Measurements from ENCODE around the gene SMPD4.
"Not testable (repeated sequence)": the region's sequence is repeated elsewhere in the genome, so short reads cannot be mapped to it uniquely, and the experiment has no call there.

GRCh38 chr2:130187859-130188792, 6.7 kb upstream of the SMPD4 start:
- not testable (repeated sequence) for TF ChIP-seq YY1 (IDR thresholded peaks at IDR 0.05; ENCODE audit: insufficient read depth, insufficient replicate concordance, low read depth, low read length); KDM1A (CRISPR knock-in tag; IDR thresholded peaks at IDR 0.05); RERE (CRISPR knock-in tag; IDR thresholded peaks at IDR 0.05; ENCODE audit: low read depth); BRD4 (CRISPR knock-in tag; IDR thresholded peaks at IDR 0.05); FOXM1 (CRISPR knock-in tag; IDR thresholded peaks at IDR 0.05); POLR2AphosphoS5 (IDR thresholded peaks at IDR 0.05; ENCODE audit: low read depth, low read length); TFAP4 (IDR thresholded peaks at IDR 0.05; ENCODE audit: borderline replicate concordance, low read depth); CTCF (CRISPR knock-in tag; IDR thresholded peaks at IDR 0.05); TOE1 (CRISPR knock-in tag; IDR thresholded peaks at IDR 0.05); ZNF446 (CRISPR knock-in tag; IDR thresholded peaks at IDR 0.05); JUNB (CRISPR knock-in tag; IDR thresholded peaks at IDR 0.05; ENCODE audit: borderline replicate concordance); MYC (CRISPR knock-in tag; IDR thresholded peaks at IDR 0.05; ENCODE audit: borderline replicate concordance); RXRB (CRISPR knock-in tag; IDR thresholded peaks at IDR 0.05; ENCODE audit: borderline replicate concordance)
- TF ChIP-seq ZNF281 (CRISPR knock-in tag; IDR thresholded peaks at IDR 0.05; ENCODE audit: borderline replicate concordance), result peak; percentile 50; the same call in 1 of the 2 replicates

Measured in HepG2 (cell line).